Lower leg skin (tissue), 4 donors: ENCODE data around the gene LY6G6F. TPM values are rescaled to one million over a fixed set of nuclear protein-coding genes. Genes with fewer than 3 reads are reported as not detected.

Source experiments
- DNase-seq, 2 donors: peaks; one replicate each; pipeline ENCODE4 v3.0.0-alpha.2; 2019; ENCODE audit warnings: low spot score in 2 of 2
- H3K4me3 ChIP-seq: fragments of 200-600 bp; sonication (generic); 2 replicates; pipeline ENCODE4 v1.5.1; 2017; ENCODE audit warnings: mild to moderate bottlenecking, low read depth; ENCODE audit not compliant: poor library complexity, severe bottlenecking
- CTCF ChIP-seq, 3 donors: fragments of 450-650 bp; IDR thresholded peaks; one replicate each; pipeline ENCODE4 v1.5.1; 2016; ENCODE audit warnings: antibody characterized with exemption in 3 of 3, mild to moderate bottlenecking in 3 of 3, moderate library complexity in 2 of 3
- POLR2A ChIP-seq, 2 donors: fragments of 450-650 bp; IDR thresholded peaks; one replicate each; pipeline ENCODE4 v1.6.1; 2016 to 2017; ENCODE audit warnings: antibody characterized with exemption in 2 of 2, mild to moderate bottlenecking in 1 of 2, moderate library complexity in 1 of 2
- WGBS, 2 donors: methylation state at CpG; one replicate each; pipeline ENCODE4 v1.1.5; 2018; 5-methylcytosine and 5-hydroxymethylcytosine counted together
- intact Hi-C: fragments of 100-400 bp; cut with DNase I; formaldehyde crosslinking; loops from one replicate; pipeline ENCODE4 v1.15.0; 2023; ENCODE audit warnings: low total_unique reads
- total RNA-seq, 4 donors: library from RNA; depleted of rRNA; stranded (reverse); fragments of >200 nt; gene quantifications; one replicate each; pipeline ENCODE4 v1.1.0, GENCODE V29; 2016

Gene LY6G6F
- total RNA-seq, 4 donors from 2014 or later = not detected

GRCh38 chr6:31663961-31664789 is 42.5 kb upstream of the LY6G6F start:
- H3K4me3 ChIP-seq = peak overlapping the region; percentile 61
- WGBS, 2 donors = 10 to 16% methylated on average over 17 of the region's 17 CpGs
- intact Hi-C loops = no loop called here
- TF ChIP-seq POLR2A (IDR thresholded peaks at IDR 0.05) = no peak
- no peak for TF ChIP-seq CTCF (IDR thresholded peaks at IDR 0.05)
- DNase-seq = peak; percentile 54 to 90

- intact Hi-C loops = no loop called here
- 0 to 1% methylated on average over 38 to 39 of the region's 39 CpGs for WGBS, 2 donors
- TF ChIP-seq POLR2A (IDR thresholded peaks at IDR 0.05) (peak in 1 of 2 donors; percentile 2), CTCF (IDR thresholded peaks at IDR 0.05) (no peak)
- DNase-seq = peak; percentile 95 to 98
- peak within 1 kb of the TSS; percentile 61 for H3K4me3 ChIP-seq
These were observed 41.7 kb upstream of the LY6G6F start, which contains the start of gene GPANK1 for GRCh38 chr6:31664790-31665500. TSS of gene GPANK1 (minus strand) at chr6:31664997. CDS start at chr6:31664478, 519 bp downstream.

GRCh38 chr6:31665501-31666336 is 40.9 kb upstream of the LY6G6F start, which contains the start of gene CSNK2B:
TSS of gene CSNK2B (plus strand) at chr6:31666080. CDS start at chr6:31666832, 752 bp downstream.
- intact Hi-C loops = no loop called here
- TF ChIP-seq POLR2A (IDR thresholded peaks at IDR 0.05) (no peak), CTCF (IDR thresholded peaks at IDR 0.05) (no peak)
- peak; percentile 99 to 100 for DNase-seq
- 0 to 1% methylated on average over 55 to 62 of the region's 63 CpGs for WGBS, 2 donors
- H3K4me3 ChIP-seq = peak within 1 kb of the TSS; percentile 72

GRCh38 chr6:31666337-31666965 is 40.2 kb upstream of the LY6G6F start:
- 2 to 3% methylated on average over 15 of the region's 15 CpGs for WGBS, 2 donors

More at GRCh38 chr6:31666337-31666965, 40.2 kb upstream of the LY6G6F start:
- TF ChIP-seq POLR2A (IDR thresholded peaks at IDR 0.05) (no peak), CTCF (IDR thresholded peaks at IDR 0.05) (no peak)
- H3K4me3 ChIP-seq = peak overlapping the region; percentile 72
- DNase-seq = no peak
- intact Hi-C loops = no loop called here
